ENCODE measurements around the gene CHSY1.

- TF ChIP-seq CHD2 (IDR thresholded peaks at IDR 0.05; ENCODE audit: borderline replicate concordance, low read depth, low read length) (no peak), SMC3 (IDR thresholded peaks at IDR 0.05; ENCODE audit: borderline replicate concordance, low read length) (no peak), CREM (IDR thresholded peaks at IDR 0.05; ENCODE audit: low read depth) (no peak), CTCF (IDR thresholded peaks at IDR 0.05 in 2 of 3, conservative IDR thresholded peaks at IDR 0.05 in 1 of 3; ENCODE audit: control insufficient read depth in 2 of 3, extremely low read depth in 1 of 3, insufficient read depth in 1 of 3, low read depth in 3 of 3, low read length in 3 of 3) (no peak), MAX (IDR thresholded peaks at IDR 0.05; ENCODE audit: low read depth, low read length) (no peak), TBL1XR1 (IDR thresholded peaks at IDR 0.05; ENCODE audit: low read depth, low read length) (no peak), EZH2 (IDR thresholded peaks at IDR 0.05; ENCODE audit: borderline replicate concordance, control insufficient read depth, low read depth, low read length) (no peak), BHLHE40 (IDR thresholded peaks at IDR 0.05; ENCODE audit: borderline replicate concordance in 1 of 2, low read depth in 2 of 2, low read length in 1 of 2) (no peak), EP300 (IDR thresholded peaks at IDR 0.05; ENCODE audit: borderline replicate concordance in 1 of 2, control insufficient read depth in 1 of 2, low read depth in 2 of 2, low read length in 2 of 2) (no peak)
Observed at GRCh38 chr15:101200181-101200580, 51.7 kb downstream of the CHSY1 start.

All from GM12878 (cell line).